HEK293 (cell line): ENCODE data around the gene LAMC2.

Source experiments
- CTCF ChIA-PET: fragments of 350-600 bp; formaldehyde crosslinking; extraction: SDS; loops from one replicate; lab custom pipeline; 2021; ENCODE audit warnings: antibody characterized with exemption; lab: Yijun Ruan, JAX
- POLR2A ChIA-PET: fragments of 300-600 bp; formaldehyde crosslinking; extraction: SDS; loops from one replicate; lab custom pipeline; 2020; ENCODE audit warnings: antibody characterized with exemption, inconsistent platforms; lab: Yijun Ruan, JAX
- H3K27ac ChIP-seq: fragments of 200-500 bp; sonication (Bioruptor generic); 2 replicates; pipeline ENCODE4 v1.5.1; 2014; ENCODE audit warnings: low read depth, low read length, control low read depth, inconsistent platforms; ENCODE audit errors: extremely low read depth
- H3K36me3 ChIP-seq, 2 experiments: fragments of 200-500 bp in 1 of 2; sonication (Bioruptor generic) in 1 of 2; 1 replicate in 1 of 2; 2 replicates in 1 of 2; pipeline ENCODE4 v1.5.1; 2014 to 2017; ENCODE audit warnings: inconsistent platforms in 2 of 2, low read length in 2 of 2; ENCODE audit not compliant: control insufficient read depth in 2 of 2, insufficient read depth in 1 of 2
- H3K4me1 ChIP-seq: fragments of 200-500 bp; sonication (Bioruptor generic); 2 replicates; pipeline ENCODE4 v1.5.1; 2014; ENCODE audit warnings: mild to moderate bottlenecking, low read length, inconsistent platforms; ENCODE audit not compliant: control insufficient read depth, insufficient read depth
- H3K4me3 ChIP-seq: 2 replicates; pipeline ENCODE4 v1.5.1; 2011; ENCODE audit warnings: low read depth, mild to moderate bottlenecking, control low read depth, low read length, moderate library complexity
- H3K9me3 ChIP-seq: fragments of 200-500 bp; sonication (Bioruptor generic); 2 replicates; pipeline ENCODE4 v1.5.1; 2014; ENCODE audit warnings: low read depth, low read length, inconsistent platforms; ENCODE audit not compliant: control insufficient read depth, insufficient read depth
- EGR2 ChIP-seq: fragments of 450-650 bp; formaldehyde crosslinking; IDR thresholded peaks from 2 replicates; pipeline ENCODE4 v1.5.1; 2016; ENCODE audit warnings: low read depth, missing biosample characterization, missing genetic modification characterization
- KLF8 ChIP-seq: fragments of 450-650 bp; formaldehyde crosslinking; IDR thresholded peaks from 2 replicates; pipeline ENCODE4 v1.5.1; 2016; ENCODE audit warnings: missing biosample characterization, missing genetic modification characterization
- MEIS1 ChIP-seq: sonication (generic); formaldehyde crosslinking; IDR thresholded peaks from 2 replicates; pipeline ENCODE4 v1.8.1; 2022; ENCODE audit warnings: missing genetic modification reagents, mild to moderate bottlenecking, borderline replicate concordance
- OSR2 ChIP-seq: fragments of 450-650 bp; formaldehyde crosslinking; IDR thresholded peaks from 2 replicates; pipeline ENCODE4 v1.5.1; 2016; ENCODE audit warnings: missing biosample characterization, missing genetic modification characterization
- YY1 ChIP-seq: fragments of 450-650 bp; formaldehyde crosslinking; IDR thresholded peaks from 2 replicates; pipeline ENCODE4 v1.5.1; 2018; ENCODE audit warnings: missing biosample characterization, missing genetic modification characterization
- ZBTB1 ChIP-seq: fragments of 450-650 bp; formaldehyde crosslinking; IDR thresholded peaks from 2 replicates; pipeline ENCODE4 v1.5.1; 2016; ENCODE audit warnings: missing biosample characterization, missing genetic modification characterization
- ZBTB10 ChIP-seq: fragments of 450-650 bp; formaldehyde crosslinking; IDR thresholded peaks from 2 replicates; pipeline ENCODE4 v1.5.1; 2016; ENCODE audit warnings: missing biosample characterization, missing genetic modification characterization
- ZBTB17 ChIP-seq: fragments of 450-650 bp; formaldehyde crosslinking; IDR thresholded peaks from 2 replicates; pipeline ENCODE4 v1.5.1; 2016; ENCODE audit warnings: missing biosample characterization, missing genetic modification characterization
- ZBTB26 ChIP-seq: fragments of 450-650 bp; formaldehyde crosslinking; optimal IDR thresholded peaks from 2 replicates; pipeline ENCODE3; 2016; ENCODE audit warnings: missing biosample characterization, mild to moderate bottlenecking, missing genetic modification characterization
- ZBTB7A ChIP-seq: fragments of 450-650 bp; formaldehyde crosslinking; IDR thresholded peaks from 2 replicates; pipeline ENCODE4 v1.5.1; 2016; ENCODE audit warnings: low read depth, missing biosample characterization, missing genetic modification characterization
- ZEB2 ChIP-seq: fragments of 450-650 bp; formaldehyde crosslinking; IDR thresholded peaks from 2 replicates; pipeline ENCODE4 v1.5.1; 2016; ENCODE audit warnings: missing biosample characterization, missing genetic modification characterization
- ZFHX2 ChIP-seq: fragments of 450-650 bp; formaldehyde crosslinking; conservative IDR thresholded peaks from 2 replicates; pipeline ENCODE4 v1.5.1; 2016; ENCODE audit warnings: missing biosample characterization, missing genetic modification characterization
- ZNF132 ChIP-seq: fragments of 450-650 bp; formaldehyde crosslinking; IDR thresholded peaks from 2 replicates; pipeline ENCODE4 v1.5.1; 2017; ENCODE audit warnings: missing biosample characterization, missing genetic modification characterization, borderline replicate concordance
- ZNF157 ChIP-seq: fragments of 450-650 bp; formaldehyde crosslinking; IDR thresholded peaks from 2 replicates; pipeline ENCODE4 v1.5.1; 2016; ENCODE audit warnings: missing biosample characterization, missing genetic modification characterization
- ZNF221 ChIP-seq: fragments of 450-650 bp; formaldehyde crosslinking; IDR thresholded peaks from 2 replicates; pipeline ENCODE4 v1.5.1; 2017; ENCODE audit warnings: missing biosample characterization, missing genetic modification characterization, borderline replicate concordance
- ZNF280C ChIP-seq: fragments of 450-650 bp; formaldehyde crosslinking; IDR thresholded peaks from 2 replicates; pipeline ENCODE4 v1.5.1; 2016; ENCODE audit warnings: missing biosample characterization, missing genetic modification characterization
- ZNF366 ChIP-seq: fragments of 450-650 bp; formaldehyde crosslinking; conservative IDR thresholded peaks from 2 replicates; pipeline ENCODE4 v1.5.1; 2016; ENCODE audit warnings: missing biosample characterization, missing genetic modification characterization
- ZNF416 ChIP-seq: fragments of 450-650 bp; formaldehyde crosslinking; IDR thresholded peaks from 2 replicates; pipeline ENCODE4 v1.5.1; 2016; ENCODE audit warnings: missing biosample characterization, missing genetic modification characterization
- ZNF473 ChIP-seq: fragments of 450-650 bp; formaldehyde crosslinking; IDR thresholded peaks from 2 replicates; pipeline ENCODE4 v1.5.1; 2017; ENCODE audit warnings: missing biosample characterization, missing genetic modification characterization
- ZNF623 ChIP-seq: fragments of 450-650 bp; formaldehyde crosslinking; IDR thresholded peaks from 2 replicates; pipeline ENCODE4 v1.5.1; 2016; ENCODE audit warnings: missing biosample characterization, missing genetic modification characterization
- ZNF639 ChIP-seq: fragments of 450-650 bp; formaldehyde crosslinking; IDR thresholded peaks from 2 replicates; pipeline ENCODE4 v1.5.1; 2016; ENCODE audit warnings: missing biosample characterization, missing genetic modification characterization
- ZNF660 ChIP-seq: fragments of 450-650 bp; IDR thresholded peaks from 2 replicates; pipeline ENCODE4 v1.5.1; 2018; ENCODE audit warnings: missing biosample characterization, mild to moderate bottlenecking, missing genetic modification characterization
- ZNF837 ChIP-seq: fragments of 450-650 bp; formaldehyde crosslinking; IDR thresholded peaks from 2 replicates; pipeline ENCODE4 v1.5.1; 2016; ENCODE audit warnings: missing biosample characterization, missing genetic modification characterization
- ZXDB ChIP-seq: fragments of 450-650 bp; formaldehyde crosslinking; IDR thresholded peaks from 2 replicates; pipeline ENCODE4 v1.5.1; 2016; ENCODE audit warnings: missing biosample characterization, missing genetic modification characterization

LAMC2 gene

DNA sequence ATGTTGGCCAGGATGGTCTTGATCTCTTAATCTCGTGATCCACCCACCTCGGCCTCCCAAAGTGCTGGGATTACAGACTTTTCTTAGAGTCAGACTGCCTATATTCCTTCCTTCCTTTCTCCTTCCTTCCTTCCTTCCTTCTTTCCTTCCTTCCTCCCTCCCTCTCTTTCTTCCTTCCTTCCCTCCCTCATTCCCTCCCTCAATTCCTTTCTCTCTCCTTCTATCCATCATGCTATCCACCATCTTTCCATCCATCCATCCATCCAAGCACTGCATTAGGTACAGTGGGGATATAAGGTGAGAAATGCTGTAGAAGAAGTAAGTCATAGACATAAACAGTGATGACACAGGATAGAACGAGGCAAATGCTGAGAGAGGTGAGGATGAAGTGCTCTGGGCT lies 13.2 kb downstream of the LAMC2 start:
- TF ChIP-seq ZFHX2 (tag by site-specific recombination) (no peak), ZNF280C (tag by site-specific recombination) (no peak), OSR2 (no peak), ZNF473 (tag by site-specific recombination) (no peak), ZNF639 (tag by site-specific recombination) (no peak), ZNF157 (tag by site-specific recombination) (no peak), ZNF660 (tag by site-specific recombination) (no peak), ZNF366 (tag by site-specific recombination) (peak; percentile 97)
- no peaks in the 10 kb centered on the region for H3K9me3 ChIP-seq
- H3K27ac ChIP-seq = no peak overlapping the region
- H3K36me3 ChIP-seq = no peaks in the 10 kb centered on the region
- H3K4me1 ChIP-seq = no peaks in the 10 kb centered on the region
- H3K4me3 ChIP-seq = no peak overlapping the region
- CTCF ChIA-PET = interaction anchor here (0.8 kb wide), 1 partner anchor 10 kb away, joined by 8 read pairs; no protein-coding TSS in a partner anchor
- POLR2A ChIA-PET = no interaction called here

- POLR2A ChIA-PET = no interaction called here
- Histone ChIP-seq H3K36me3 (no peaks in the 10 kb centered on the region), H3K4me3 (no peak overlapping the region), H3K9me3 (no peaks in the 10 kb centered on the region), H3K27ac (no peak overlapping the region), H3K4me1 (no peaks in the 10 kb centered on the region)
- CTCF ChIA-PET = interaction anchor here (1.1 kb wide), 1 partner anchor 27 kb away, joined by 3 read pairs; no protein-coding TSS in a partner anchor
- no peak for TF ChIP-seq MEIS1
- 0 out of 2 replicates have a peak, but pooled peaks have one; percentile 20 for TF ChIP-seq ZFHX2 (tag by site-specific recombination)
- peak; percentile 39; the same call in 1 of the 2 replicates for TF ChIP-seq EGR2
- no peak for TF ChIP-seq ZXDB (tag by site-specific recombination)
- no peak for TF ChIP-seq ZBTB1
Observed at GRCh38 chr1:183200451-183200850, 14.4 kb downstream of the LAMC2 start.

- CTCF ChIA-PET = interaction anchor here (0.7 to 1.5 kb wide), 4 partner anchors 15 to 1461 kb away, joined by 3 to 5 read pairs (median 3); no protein-coding TSS in a partner anchor
Observed at GRCh38 chr1:183203094-183203493, 17.0 kb downstream of the LAMC2 start.

More at GRCh38 chr1:183203094-183203493, 17.0 kb downstream of the LAMC2 start:
- POLR2A ChIA-PET = no interaction called here
- no peak overlapping the region for H3K4me3 ChIP-seq
- TF ChIP-seq KLF8 (tag by site-specific recombination) (no peak), ZBTB7A (tag by site-specific recombination) (no peak), ZBTB17 (tag by site-specific recombination) (no peak), ZNF639 (tag by site-specific recombination) (no peak), ZEB2 (tag by site-specific recombination) (no peak), YY1 (no peak), ZNF837 (tag by site-specific recombination) (no peak), ZBTB10 (tag by site-specific recombination) (no peak), ZBTB26 (no peak), ZNF132 (tag by site-specific recombination) (no peak), ZNF416 (tag by site-specific recombination) (no peak), ZNF623 (tag by site-specific recombination) (no peak), ZNF221 (tag by site-specific recombination) (no peak)
- no peak overlapping the region for H3K27ac ChIP-seq
- H3K4me1 ChIP-seq = no peaks in the 10 kb centered on the region
- H3K36me3 ChIP-seq = no peaks in the 10 kb centered on the region
- H3K9me3 ChIP-seq = no peaks in the 10 kb centered on the region
